HFFc6 (cell line): ENCODE data around the gene ZNRD2. TPM values are rescaled to one million over a fixed set of nuclear protein-coding genes. Genes with fewer than 3 reads are reported as not detected.
A peak's percentile ranks its signal among the peaks of the same experiment; 100 is the strongest.

Source experiments
- DNase-seq: peaks from one replicate; pipeline ENCODE4 v3.0.0-alpha.2; 2018
- H3K27ac Mint-ChIP-seq: 2 replicates; pipeline ENCODE4 v1.8.0; 2020; ENCODE audit warnings: mild to moderate bottlenecking, mixed read lengths
- H3K27me3 Mint-ChIP-seq: 2 replicates; pipeline ENCODE4 v1.8.0; 2021; ENCODE audit warnings: mild to moderate bottlenecking, moderate library complexity, mixed read lengths; ENCODE audit not compliant: insufficient read depth
- H3K36me3 Mint-ChIP-seq: 2 replicates; pipeline ENCODE4 v1.8.0; 2021; ENCODE audit warnings: low read depth, mixed read lengths
- H3K4me1 Mint-ChIP-seq: 2 replicates; pipeline ENCODE4 v1.8.0; 2020; ENCODE audit warnings: low read depth, mixed read lengths
- H3K4me3 Mint-ChIP-seq: 2 replicates; pipeline ENCODE4 v1.8.0; 2020; ENCODE audit warnings: mild to moderate bottlenecking, moderate library complexity, mixed read lengths
- H3K9me3 Mint-ChIP-seq: 2 replicates; pipeline ENCODE4 v1.8.0; 2020; ENCODE audit warnings: mild to moderate bottlenecking, mixed read lengths
- total RNA-seq, 6 experiments: library from RNA; stranded (reverse); fragmentation: NEBNext Ultra II Directional; extraction: Animal tissue kit (Norgen Biotek cat#: 25700); gene quantifications; 2 replicates in 1 of 6; 3 replicates in 5 of 6; pipeline ENCODE4 v1.2.3, GENCODE V29; 2021
- TF ChIP-seq, protein P1 (sequence below): fragments of 200-600 bp; sonication (generic); IDR thresholded peaks from 2 replicates; pipeline ENCODE4 v1.5.0; 2021; ENCODE audit warnings: antibody characterized with exemption, mild to moderate bottlenecking

Gene ZNRD2
- total RNA-seq, 6 experiments from 2014 or later, result 57.7 to 72.0 (median 64.3) TPM

DNA sequence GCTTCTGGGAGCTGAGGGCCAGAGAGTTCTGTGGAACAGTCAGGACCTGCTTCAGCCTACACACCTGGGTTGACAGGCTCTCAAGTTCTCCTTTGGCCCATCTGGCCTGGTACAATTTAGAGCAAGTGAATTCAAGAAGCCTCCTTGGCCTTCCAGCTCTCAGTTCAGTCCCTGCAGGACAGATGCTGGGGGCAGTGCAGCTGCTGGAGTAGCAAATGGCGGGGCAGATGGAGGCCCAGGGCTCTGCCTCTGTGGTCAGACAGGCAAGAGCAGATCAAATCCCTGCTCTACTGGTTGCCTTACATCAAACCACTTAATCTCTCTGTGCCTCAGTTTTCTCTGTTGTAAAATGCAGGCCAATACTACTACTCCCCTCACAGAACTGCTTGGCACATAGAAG is 34.0 kb downstream of the ZNRD2 start:
- Mint-ChIP-seq H3K9me3 (no peaks in the 10 kb centered on the region), H3K4me1 (peaks cover 7% of the 10 kb centered on the region; the same call in 1 of the 2 replicates), H3K36me3 (peaks cover 18% of the 10 kb centered on the region; the same call in 1 of the 2 replicates), H3K27ac (no peak overlapping the region), H3K27me3 (peaks cover 2% of the 10 kb centered on the region; the same call in 1 of the 2 replicates), H3K4me3 (no peak overlapping the region)
- TF ChIP-seq, protein P1, sequence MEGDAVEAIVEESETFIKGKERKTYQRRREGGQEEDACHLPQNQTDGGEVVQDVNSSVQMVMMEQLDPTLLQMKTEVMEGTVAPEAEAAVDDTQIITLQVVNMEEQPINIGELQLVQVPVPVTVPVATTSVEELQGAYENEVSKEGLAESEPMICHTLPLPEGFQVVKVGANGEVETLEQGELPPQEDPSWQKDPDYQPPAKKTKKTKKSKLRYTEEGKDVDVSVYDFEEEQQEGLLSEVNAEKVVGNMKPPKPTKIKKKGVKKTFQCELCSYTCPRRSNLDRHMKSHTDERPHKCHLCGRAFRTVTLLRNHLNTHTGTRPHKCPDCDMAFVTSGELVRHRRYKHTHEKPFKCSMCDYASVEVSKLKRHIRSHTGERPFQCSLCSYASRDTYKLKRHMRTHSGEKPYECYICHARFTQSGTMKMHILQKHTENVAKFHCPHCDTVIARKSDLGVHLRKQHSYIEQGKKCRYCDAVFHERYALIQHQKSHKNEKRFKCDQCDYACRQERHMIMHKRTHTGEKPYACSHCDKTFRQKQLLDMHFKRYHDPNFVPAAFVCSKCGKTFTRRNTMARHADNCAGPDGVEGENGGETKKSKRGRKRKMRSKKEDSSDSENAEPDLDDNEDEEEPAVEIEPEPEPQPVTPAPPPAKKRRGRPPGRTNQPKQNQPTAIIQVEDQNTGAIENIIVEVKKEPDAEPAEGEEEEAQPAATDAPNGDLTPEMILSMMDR, result no peak
- DNase-seq, result no peak

DNA sequence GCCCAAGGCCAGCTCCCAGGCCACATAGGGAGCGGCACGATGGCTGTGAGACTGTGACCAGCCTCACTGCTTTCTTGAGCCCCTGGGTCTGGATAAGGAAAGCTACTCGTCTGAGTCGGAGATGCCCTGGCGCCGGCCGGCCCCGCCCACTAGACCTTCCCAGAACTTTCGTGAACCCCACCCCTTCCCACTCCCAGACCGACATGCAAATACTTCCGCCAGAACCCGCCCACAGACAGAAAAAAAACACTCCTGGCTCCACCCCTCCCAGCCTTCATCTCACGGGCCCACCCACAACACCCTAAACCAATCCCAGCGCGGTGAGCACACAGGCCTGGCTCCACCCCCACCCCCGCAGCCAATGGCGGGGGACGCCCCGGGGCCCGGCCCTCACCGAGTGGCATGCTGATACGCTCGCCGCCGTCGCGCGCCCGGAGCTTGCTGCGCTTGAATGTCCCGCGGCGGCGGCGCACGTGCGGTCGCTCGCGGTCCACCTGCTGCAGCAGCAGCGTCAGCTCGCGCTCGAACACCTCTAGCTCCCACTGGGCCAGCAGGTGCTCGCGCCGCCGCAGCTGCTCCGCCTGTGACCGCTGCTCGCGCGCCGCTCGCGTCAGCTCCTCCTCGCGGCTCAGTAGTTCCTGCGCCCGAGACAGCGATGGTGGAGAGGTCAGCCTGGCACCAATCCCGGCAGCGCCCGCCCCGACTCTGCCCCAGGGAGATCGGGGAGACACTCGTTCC is 36.8 kb downstream of the ZNRD2 start:
- Mint-ChIP-seq H3K36me3 (peaks cover 23% of the 10 kb centered on the region), H3K27me3 (peaks cover 3% of the 10 kb centered on the region; the same call in 1 of the 2 replicates), H3K9me3 (no peaks in the 10 kb centered on the region), H3K27ac (no peak overlapping the region), H3K4me3 (no peak overlapping the region), H3K4me1 (peaks cover 34% of the 10 kb centered on the region)
- TF ChIP-seq, protein P1, result no peak
- peak; percentile 45 for DNase-seq

DNA sequence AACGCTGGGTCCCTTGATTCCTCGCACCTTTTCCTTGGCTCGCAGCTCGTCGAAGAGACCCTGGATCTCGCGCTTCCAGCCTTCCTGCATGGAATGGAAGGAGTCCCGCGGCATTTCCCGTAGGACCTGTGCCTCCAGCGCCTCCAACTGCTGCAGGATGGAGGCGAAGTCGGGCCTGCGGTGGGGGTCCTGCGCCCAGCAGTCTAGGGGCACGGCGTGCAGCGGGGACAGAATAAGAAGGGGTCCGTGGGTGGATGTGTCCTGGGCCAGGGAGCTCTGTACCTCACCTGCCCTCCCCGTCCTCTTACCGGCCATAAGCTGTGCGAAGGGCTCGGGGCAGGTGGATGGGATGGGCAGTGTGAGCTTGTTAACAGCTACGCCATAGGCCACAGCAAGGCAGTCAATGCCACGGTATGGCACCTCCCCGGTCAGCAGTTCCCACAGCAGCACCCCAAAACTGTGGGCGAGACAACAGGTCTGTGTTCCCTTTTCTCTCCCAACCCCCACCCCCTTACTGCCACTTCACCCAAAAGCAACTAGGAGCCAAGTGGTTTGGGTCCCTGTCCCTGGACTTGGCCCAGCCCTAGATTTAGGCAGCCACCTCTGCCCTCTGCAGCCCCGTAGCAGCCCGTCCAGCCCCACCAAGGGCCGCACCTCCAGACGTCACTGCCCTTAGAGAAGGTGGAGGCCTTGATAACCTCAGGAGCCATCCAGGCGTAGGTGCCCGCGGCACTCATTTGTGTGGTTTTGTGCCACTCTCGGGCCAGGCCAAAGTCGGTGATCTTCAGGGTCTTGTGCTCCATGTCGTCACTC is 37.5 kb downstream of the ZNRD2 start:
- no peak overlapping the region for H3K27ac Mint-ChIP-seq
- H3K4me1 Mint-ChIP-seq, result peaks cover 42% of the 10 kb centered on the region
- DNase-seq, result no peak
- H3K4me3 Mint-ChIP-seq, result no peak overlapping the region
- H3K27me3 Mint-ChIP-seq, result peaks cover 3% of the 10 kb centered on the region; the same call in 1 of the 2 replicates
- peaks cover 29% of the 10 kb centered on the region for H3K36me3 Mint-ChIP-seq
- TF ChIP-seq, protein P1, result no peak
- no peaks in the 10 kb centered on the region for H3K9me3 Mint-ChIP-seq

DNA sequence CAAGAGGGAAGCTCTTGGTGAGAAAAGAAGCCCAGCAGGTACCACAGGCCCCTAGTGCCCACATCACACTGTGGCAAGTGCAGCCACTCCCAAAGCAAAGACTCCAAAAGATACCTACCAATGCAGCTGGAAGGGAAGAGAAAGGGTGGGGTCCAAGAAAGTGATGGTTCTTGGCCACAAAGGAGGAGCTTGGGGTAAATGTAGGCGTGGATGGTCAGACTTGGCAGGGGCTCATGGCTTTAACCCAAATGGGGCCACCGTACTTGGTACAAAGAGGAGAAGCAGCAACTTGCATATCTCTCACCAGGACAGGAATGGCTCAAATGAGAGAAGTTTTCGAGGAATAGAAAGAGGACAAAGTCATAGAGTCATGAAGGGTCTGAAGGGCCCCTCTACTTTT is 39.0 kb downstream of the ZNRD2 start:
- TF ChIP-seq, protein P1, result no peak
- H3K9me3 Mint-ChIP-seq, result no peaks in the 10 kb centered on the region
- H3K4me3 Mint-ChIP-seq, result no peak overlapping the region
- H3K4me1 Mint-ChIP-seq, result peaks cover 48% of the 10 kb centered on the region
- peaks cover 3% of the 10 kb centered on the region; the same call in 1 of the 2 replicates for H3K27me3 Mint-ChIP-seq
- peaks cover 18% of the 10 kb centered on the region for H3K36me3 Mint-ChIP-seq
- H3K27ac Mint-ChIP-seq, result peak overlapping the region; percentile 15; the same call in 1 of the 2 replicates
- no peak for DNase-seq

DNA sequence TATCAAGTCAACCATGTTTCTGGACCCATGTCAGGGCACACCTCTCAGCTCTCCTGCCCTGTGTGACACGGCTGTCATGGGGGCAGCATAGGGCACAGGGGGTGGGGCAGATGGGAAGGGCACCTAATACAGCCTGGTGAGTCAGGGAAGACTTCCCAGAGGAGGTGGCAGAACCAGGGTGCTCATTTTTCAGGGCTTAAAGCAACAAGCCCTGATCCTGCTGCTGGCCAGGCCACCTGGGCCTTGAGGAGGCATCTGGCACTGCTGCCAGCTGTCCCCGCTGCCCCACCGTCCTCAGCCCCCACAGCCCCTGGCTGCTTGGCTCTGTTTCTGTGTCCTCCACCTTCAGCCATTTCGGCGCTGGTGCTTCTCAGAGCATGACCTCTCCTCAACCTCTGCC is 39.4 kb downstream of the ZNRD2 start:
- peaks cover 15% of the 10 kb centered on the region for H3K36me3 Mint-ChIP-seq
- H3K4me1 Mint-ChIP-seq, result peaks cover 48% of the 10 kb centered on the region
- peak overlapping the region; percentile 19; the same call in 1 of the 2 replicates for H3K27ac Mint-ChIP-seq
- H3K4me3 Mint-ChIP-seq, result peak overlapping the region; percentile 1; the same call in 1 of the 2 replicates
- peaks cover 3% of the 10 kb centered on the region; the same call in 1 of the 2 replicates for H3K27me3 Mint-ChIP-seq
- no peak for DNase-seq
- H3K9me3 Mint-ChIP-seq, result no peaks in the 10 kb centered on the region
- TF ChIP-seq, protein P1, result no peak
